WI38 (cell line): Measurements from ENCODE around the gene OSBPL7.

Experiments
- H3K4me3 ChIP-seq: 2 replicates; pipeline ENCODE4 v1.5.1; 2011; ENCODE audit warnings: low read depth, mild to moderate bottlenecking, control low read depth, low read length
- TF ChIP-seq, protein P1 (sequence below): IDR thresholded peaks from 2 replicates; pipeline ENCODE4 v1.5.1; 2012; ENCODE audit warnings: low read depth, mild to moderate bottlenecking, control low read depth, low read length

The OSBPL7 gene

DNA sequence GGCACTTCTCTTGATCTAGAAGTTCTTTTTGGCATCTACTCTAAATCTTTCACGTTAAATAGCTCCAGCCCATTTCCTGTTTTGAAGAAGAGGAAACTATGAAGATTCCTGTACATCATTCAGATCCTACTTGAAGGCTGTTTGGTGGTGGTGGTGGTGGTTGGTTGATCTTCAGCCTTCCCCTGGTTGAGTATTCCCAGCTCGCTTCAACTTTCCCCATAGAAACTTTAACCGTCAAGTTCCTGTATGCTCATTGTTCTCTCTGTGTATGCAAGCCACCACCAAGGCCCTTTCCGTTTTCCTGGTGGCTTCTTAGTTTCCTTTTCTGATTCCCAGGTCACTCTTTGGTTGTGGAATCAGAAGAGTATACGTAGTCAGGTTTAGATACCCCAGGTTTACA is 13.2 kb upstream of the OSBPL7 start:
- H3K4me3 ChIP-seq = no peak overlapping the region
- TF ChIP-seq, protein P1, sequence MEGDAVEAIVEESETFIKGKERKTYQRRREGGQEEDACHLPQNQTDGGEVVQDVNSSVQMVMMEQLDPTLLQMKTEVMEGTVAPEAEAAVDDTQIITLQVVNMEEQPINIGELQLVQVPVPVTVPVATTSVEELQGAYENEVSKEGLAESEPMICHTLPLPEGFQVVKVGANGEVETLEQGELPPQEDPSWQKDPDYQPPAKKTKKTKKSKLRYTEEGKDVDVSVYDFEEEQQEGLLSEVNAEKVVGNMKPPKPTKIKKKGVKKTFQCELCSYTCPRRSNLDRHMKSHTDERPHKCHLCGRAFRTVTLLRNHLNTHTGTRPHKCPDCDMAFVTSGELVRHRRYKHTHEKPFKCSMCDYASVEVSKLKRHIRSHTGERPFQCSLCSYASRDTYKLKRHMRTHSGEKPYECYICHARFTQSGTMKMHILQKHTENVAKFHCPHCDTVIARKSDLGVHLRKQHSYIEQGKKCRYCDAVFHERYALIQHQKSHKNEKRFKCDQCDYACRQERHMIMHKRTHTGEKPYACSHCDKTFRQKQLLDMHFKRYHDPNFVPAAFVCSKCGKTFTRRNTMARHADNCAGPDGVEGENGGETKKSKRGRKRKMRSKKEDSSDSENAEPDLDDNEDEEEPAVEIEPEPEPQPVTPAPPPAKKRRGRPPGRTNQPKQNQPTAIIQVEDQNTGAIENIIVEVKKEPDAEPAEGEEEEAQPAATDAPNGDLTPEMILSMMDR = no peak

DNA sequence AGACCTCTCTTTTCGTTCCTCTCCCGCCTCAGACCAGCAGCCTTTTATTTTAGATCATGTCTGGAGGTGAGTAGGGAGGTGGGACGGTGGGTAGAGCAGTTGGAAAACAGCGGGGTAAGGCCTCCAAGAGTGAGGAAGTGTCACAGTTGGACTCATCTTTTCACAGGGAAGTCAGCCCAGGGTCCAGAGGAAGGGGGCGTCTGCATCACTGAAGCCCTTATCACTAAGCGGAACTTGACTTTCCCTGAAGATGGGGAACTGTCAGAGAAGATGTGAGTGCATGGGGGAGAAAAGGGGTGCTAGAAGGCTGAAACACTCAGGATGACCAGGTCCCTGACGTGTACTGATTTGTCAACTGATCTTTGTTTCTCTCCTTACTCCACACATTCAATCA is 10.3 kb upstream of the OSBPL7 start:
- TF ChIP-seq, protein P1 = no peak
- peak overlapping the region; percentile 80 for H3K4me3 ChIP-seq

DNA sequence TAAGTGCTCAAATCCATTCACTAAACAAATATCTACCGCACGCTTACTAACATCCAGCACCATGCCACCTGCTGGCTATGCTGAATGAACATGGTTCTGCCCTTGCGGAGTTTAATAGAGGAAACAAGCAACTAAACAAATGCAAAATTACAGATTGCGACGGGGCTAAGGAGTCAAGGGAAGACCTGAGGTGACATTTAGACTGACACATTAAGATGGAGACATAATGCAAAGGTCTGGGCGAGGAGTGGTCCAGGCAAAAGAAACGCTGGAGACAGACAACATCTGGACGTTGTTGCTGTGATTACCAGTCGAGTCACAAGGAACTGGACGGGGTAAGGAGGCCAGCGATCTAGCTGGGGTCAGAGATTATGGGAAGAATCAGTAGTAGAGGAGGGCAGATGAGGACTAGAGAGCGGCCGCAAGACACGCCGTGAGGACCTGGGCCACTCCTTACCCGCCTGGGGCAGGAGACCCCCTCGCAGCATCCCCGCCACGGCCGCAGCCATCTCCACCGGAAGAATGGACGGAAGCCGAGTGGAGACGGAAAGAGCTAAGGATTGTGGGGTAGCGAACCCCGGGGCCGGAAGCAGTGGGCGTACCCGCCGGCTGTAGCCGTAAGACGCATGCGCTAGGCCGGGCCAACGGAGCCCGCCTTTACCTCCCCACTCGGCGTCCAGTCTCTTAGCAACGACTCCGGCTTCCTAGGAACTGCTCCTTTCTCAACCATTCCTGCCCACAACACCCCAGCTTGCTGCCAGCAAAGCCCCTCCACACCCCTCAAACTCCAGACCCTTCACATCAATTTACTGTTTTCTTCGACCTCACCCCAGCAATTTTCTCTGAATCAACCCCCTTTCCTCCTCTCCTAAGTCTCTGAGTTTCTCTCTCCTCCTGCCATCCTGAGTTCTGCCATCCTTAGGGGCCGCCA is 9.7 kb upstream of the OSBPL7 start, which contains the start of the genes LRRC46 and MRPL10:
LRRC46 (plus strand) TSS at position 668 of the 931 bp plus-strand sequence. CDS start 320 bp downstream, outside the sequence.
MRPL10 (minus strand) TSS at position 539 of the 931 bp plus-strand sequence; CDS start at position 509, 30 bp downstream.
- TF ChIP-seq, protein P1 = no peak
- peak within 1 kb of the TSS; percentile 80 for H3K4me3 ChIP-seq

DNA sequence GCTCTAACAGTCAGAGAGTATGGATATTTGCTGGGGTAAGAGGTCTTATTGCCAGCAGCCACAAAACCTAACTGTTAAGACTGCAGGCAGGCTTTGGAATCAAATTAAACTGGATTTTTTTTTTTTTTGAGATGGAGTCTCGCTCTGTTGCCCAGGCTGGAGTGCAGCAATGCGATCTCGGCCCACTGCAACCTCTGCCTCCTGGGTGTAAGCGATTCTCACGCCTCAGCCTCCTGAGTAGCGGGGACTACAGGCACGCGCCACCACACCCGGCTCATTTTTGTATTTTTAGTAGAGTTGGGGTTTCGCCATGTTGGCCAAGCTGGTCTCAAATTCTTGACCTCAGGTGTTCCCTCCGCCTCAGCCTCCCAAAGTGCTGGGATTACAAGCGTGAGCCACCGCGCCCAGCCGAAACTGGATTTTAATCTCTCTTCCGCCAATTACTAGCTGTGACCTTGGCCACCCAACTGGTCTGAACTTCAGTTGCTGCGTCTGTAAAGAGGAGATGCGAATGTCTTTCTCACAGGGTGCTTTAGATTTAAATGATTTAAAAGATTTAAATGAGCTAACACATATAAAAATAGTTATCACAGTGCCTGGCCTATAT is 8.9 kb upstream of the OSBPL7 start:
- H3K4me3 ChIP-seq = peak overlapping the region; percentile 80
- TF ChIP-seq, protein P1 = no peak

DNA sequence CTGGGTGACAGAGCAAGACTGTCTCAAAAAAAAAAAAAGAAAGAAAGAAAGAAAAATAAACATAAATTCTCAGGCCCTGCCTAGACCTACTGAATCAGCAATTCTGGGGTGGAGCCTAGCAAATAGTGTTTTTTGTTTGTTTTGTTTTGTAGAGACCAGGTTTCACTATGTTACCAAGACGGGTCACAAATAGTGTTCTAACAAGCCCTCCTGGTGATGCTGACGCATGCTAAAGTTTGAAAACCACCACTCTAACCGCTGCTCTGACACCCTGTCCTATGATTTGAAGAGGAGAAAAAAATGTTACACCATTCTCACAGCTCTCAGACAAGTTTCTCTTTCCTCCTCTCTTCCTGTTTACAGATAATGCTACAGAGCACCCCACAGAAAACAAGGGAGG is 8.3 kb upstream of the OSBPL7 start:
- TF ChIP-seq, protein P1 = no peak
- no peak overlapping the region for H3K4me3 ChIP-seq

DNA sequence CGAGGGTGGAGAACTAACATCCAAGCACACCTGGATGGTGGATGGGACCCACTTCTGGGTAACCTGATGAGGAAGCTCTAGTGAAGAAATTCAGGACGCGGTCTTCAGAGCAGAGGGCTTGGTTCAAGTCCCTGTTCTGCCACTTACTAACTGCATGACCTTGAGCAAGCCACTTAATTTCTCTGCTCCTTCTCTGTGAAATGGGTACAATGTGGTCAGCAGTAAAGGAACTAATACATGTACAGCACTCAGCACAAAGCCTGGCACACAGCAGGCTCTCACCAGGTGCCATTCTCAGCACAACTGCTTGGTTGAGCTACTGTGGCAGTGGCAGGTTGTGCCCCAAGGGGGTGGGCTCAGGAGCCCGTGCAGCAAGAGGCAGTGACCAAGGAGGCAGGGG is 1.9 kb upstream of the OSBPL7 start:
- TF ChIP-seq, protein P1 = no peak
- no peak overlapping the region for H3K4me3 ChIP-seq

DNA sequence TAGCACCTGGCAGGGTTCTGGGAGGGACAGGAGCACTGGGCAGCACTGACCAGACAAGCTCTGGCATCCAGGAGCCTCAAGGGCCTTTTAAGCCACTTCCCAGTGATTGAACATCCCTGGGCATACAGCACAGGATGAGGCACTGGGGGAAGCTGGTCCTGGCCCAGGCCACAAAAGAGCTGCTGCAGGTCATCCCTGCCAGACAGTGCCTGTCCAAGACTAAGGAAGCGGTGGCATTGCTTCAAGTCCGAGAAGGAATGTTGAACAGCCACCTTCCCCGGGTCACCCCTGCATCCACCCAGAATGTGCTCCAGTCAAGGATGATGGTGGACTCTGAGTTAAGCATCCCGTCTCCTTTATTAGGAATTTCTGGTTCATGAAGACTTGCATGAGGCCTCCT is 1.2 kb upstream of the OSBPL7 start:
- TF ChIP-seq, protein P1 = no peak

More for the DNA sequence above, 1.2 kb upstream of the OSBPL7 start:
- H3K4me3 ChIP-seq = no peak overlapping the region
